Endothelial cell of hepatic sinusoid (primary cell): ENCODE measurements around the gene TM7SF2.

Experiments
- in situ Hi-C: cut with HindIII; loops from 2 replicates; pipeline ENCODE4 v1.10.0; 2017; ENCODE audit warnings: low sequenced_read_pairs

TM7SF2 gene

DNA sequence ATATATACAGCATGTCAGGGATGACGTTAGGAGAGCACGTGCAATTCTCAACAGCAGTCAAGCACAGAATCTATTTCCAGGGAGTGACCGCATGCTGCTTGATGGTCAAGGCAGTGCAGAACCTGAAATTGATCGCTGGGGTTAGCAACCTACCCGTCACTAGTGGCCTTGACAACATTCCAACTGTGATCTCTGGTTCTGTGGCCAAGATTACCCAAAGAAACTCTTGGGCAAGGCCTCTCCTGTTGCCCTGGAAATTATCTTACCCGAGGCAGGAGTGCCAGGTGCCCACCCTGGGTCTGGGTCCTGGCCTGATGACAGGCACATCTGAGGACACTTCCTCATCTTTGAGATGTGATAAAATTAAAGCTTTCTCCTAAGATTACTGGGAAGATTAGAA is 2.2 kb downstream of the TM7SF2 start:
- in situ Hi-C loops, result no loop called here

DNA sequence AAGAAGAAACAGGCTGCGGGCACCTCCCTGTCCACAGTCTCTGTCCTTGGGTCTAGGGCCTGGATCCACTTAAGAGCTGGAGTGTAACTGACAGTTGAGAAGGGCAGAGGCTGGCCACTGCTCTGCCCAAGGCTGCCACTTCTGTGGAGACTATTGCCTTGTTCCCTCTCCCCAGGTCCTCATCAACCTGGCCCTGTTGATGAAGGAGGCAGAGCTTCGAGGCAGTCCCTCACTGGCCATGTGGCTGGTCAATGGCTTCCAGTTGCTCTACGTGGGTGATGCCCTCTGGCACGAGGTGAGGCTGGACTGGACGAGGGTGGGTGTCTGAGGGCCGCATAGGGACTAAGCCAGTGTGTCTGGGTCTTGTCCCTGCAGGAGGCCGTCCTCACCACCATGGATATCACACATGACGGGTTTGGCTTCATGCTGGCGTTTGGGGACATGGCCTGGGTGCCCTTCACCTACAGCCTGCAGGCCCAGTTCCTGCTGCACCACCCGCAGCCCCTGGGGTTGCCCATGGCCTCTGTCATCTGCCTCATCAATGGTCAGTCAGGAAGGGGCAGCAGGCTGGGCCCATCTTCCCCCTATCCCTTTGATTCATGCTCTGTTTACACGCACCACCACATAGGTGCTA is 3.0 kb downstream of the TM7SF2 start:
- in situ Hi-C loops, result loop anchor here (5.0 kb wide), 1 partner anchor 98 kb away; no protein-coding TSS in a partner anchor

DNA sequence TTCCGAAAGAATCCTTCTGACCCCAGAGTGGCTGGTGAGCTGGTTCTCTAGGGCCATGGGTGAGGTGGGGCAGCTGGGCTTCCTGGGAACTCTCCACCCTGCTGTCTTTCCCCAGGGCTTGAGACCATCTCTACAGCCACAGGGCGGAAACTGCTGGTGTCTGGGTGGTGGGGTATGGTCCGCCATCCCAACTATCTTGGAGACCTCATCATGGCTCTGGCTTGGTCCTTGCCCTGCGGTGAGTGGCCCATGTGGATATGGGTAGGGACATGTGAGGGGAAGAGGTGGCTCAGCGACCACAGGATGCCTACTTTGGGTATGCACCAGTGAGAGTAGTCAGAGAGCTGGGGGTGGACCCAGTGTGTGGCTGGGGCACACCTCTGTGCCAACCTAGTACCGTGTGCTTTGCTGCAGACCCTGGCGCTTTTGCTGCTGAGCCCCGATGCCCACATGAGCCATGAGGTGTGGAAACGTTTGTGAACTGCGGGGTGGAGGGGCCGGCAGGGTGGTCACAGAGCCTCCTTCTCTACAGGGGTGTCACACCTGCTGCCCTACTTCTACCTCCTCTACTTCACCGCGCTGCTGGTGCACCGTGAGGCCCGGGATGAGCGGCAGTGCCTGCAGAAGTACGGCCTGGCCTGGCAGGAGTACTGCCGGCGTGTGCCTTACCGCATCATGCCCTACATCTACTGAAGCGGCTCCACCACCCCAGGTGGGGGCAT is 3.9 kb downstream of the TM7SF2 start:
- in situ Hi-C loops, result loop anchor here (5.0 kb wide), 1 partner anchor 97 kb away; no protein-coding TSS in a partner anchor

DNA sequence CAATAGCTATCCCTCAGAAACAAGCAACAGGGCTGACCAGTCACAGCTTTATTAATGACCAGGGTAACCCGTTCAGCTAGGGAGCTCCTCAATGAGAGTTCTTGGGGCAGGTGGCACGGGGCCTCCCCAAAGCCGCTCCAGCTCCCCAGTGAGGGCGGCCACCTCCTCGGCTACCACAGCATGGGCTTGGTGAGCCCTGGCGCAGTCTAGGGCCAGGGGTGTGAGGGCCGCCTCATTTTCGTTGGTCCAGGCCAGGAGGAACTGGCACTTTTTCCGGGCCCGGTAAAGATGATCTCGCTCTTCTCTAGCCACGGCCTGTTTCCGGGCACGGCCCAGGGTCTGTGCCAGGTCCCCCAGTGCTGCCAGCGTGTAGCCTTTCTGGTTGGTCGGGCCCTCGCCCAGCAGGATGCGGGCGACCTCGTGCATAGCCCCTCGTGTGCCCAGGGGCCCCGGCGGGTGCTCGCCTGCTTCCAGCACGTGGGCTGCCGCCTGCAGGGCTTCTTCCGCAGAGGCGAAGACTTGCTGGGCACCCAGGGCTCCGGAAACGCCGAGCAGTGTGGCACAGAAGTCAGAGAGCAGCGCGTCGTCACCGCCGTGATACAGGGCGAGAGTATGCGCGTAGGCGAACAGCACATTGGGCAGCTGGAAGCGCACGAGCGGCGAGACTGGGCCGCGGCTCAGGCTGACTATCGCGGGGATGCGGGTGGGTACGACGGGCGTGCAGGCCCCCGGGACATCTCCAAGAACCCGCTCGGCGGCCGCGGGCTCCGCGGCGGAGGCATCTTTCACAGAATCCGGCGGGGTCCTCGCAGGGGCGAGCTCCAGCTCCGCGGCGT is 4.9 kb downstream of the TM7SF2 start:
- in situ Hi-C loops, result loop anchor here (5.0 kb wide), 1 partner anchor 96 kb away; no protein-coding TSS in a partner anchor

DNA sequence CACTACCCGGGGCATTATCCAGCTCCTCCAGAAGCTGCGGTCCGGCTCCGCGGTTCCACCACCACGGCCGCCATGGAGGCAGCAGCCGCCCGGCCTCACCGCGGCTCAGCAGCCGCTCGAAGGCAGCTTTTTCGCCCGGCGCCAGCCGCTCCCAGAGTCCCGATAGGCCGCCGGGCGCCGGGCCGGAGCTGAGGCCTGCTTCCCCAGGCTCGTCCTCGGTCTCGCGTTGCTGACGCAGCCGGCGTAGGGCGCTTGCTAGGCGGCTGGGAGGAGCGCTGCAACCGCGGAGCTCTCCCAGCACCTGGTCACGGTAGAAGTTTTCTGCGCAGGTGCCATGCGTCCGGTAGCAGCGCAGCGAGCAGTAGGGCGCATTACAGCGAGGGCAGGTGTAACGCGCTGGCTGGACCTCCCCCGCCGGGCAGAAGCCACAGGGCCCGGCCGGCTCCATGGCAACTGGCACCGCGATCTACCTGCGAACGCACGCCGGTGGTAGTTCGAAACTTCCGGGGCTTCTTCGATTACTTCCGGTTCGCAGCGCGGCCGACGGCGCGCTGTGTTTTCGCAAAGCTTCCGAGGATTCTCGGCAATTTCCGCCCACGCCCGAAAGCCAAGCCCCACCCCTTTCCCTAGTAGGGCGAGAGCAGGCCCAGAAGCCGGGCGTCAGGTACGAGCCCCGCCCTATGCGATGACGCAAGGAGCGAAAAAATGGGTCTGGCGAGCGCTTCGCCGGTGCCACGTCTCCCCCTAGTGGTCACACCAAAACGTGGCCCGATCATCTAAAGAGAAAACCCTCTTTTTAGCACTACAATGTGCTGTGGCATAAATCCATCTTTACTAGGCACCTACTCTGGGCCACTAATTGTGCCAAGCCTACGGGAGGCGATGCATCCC is 5.8 kb downstream of the TM7SF2 start, which contains the start of gene ZNHIT2:
TSS of gene ZNHIT2 (minus strand) at position 496 of the 891 bp plus-strand sequence. CDS start at position 448, 48 bp downstream.
- in situ Hi-C loops, result loop anchor here (5.0 kb wide), 1 partner anchor 95 kb away; no protein-coding TSS in a partner anchor

DNA sequence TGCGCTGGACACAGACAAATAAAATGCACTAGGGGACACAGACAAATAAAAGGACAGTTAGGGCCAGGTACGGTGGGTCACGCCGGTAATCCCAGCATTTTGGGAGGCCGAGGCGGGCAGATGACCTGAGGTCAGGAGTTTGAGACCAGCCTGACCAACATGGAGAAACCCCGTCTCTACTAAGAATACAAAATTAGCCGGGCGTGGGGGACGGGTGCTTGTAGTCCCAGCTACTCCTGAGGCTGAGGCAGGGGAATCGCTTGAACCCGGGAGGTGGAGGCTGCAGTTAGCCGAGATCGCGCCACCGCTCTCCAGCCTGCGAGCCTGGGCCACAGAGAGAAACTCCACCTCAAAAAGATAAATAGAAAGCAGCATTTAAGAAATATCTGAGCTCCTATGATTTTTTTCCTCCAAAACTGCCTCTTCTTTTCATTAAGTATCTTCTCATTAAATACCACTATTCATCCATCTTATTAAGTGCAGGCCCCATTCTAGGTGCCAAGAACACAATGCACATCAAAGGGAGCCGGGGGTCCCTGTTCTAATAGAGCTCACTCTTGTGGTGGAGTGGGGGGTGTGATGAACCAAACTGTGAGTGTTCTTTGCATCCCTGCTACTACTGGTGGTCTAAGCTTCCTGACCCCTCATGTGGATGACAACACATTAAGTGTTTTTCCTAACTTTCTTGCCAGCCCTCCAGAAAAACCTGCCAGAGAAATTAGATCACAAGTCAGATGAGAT is 6.6 kb downstream of the TM7SF2 start:
- in situ Hi-C loops, result loop anchor here (5.0 kb wide), 1 partner anchor 94 kb away; no protein-coding TSS in a partner anchor

DNA sequence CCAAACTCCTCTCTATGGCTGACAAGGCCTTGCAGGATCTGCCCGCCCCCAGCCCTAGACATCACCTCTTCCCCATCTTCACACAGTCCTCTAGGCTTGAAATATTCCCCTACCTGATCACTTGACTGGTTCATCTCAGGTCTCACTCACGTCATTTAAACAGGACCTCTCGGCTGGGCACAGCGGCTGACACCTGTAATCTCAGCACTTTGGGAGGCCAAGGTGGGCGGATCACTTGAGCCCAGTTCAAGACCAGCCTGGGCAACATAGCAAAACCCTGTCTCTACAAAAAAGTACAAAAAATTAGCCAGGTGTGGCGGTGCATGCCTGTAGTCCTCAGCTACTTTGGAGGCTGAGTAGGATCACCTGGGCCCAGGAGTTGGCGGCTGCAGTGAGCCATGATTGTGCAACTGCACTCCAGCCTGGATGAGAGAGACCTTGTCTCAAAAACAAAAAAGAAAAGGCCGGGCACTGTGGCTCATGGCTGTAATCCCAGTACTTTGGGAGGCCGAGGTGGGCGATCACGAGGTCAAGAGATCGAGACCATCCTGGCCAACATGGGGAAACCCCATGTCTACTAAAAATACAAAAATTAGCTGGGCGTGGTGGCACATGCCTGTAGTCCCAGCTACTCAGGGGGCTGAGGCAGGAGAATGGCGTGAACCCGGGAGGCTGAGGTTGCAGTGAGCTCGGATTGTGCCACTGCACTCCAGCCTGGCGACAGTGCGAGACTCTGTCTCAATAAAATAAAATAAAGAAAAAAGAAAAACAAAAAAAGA is 7.4 kb downstream of the TM7SF2 start:
- in situ Hi-C loops, result loop anchor here (5.0 kb wide), 1 partner anchor 93 kb away; no protein-coding TSS in a partner anchor

DNA sequence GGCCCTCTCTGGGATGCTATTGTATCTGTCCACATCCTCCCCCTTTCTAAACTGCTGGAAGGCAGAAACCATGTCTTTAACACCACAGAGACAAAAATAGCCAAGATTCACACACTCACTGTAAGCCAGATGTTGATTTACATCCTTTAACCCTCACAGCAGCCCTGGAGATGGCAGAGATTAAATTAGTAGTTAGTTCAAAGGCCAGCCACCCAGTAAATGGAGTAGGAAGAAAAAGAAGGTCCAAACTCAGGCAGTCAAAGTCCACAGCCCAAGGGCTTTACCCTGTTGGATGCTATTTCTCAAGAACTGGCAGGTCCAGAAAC is 8.0 kb downstream of the TM7SF2 start:
- in situ Hi-C loops, result loop anchor here (5.0 kb wide), 1 partner anchor 93 kb away; no protein-coding TSS in a partner anchor

DNA sequence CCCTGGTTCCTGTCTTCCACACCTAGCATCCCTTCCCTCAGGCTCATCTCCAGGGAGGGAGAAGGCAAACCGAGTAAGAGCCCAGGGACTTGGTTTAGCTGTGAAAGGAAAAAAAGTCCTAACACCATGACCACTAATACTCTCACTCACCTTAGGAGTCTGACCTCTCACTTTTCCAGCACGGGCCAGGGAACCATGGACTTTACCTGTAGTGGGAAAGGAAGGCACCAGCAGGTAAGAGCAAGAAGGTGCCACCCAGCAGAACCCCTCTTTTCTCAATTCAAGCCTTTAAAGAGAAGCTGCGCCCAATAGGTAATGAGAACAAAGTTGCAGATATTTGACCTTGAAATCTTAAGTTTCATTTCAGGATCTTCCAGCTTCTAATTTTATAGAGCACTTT is 9.2 kb downstream of the TM7SF2 start:
- in situ Hi-C loops, result no loop called here

DNA sequence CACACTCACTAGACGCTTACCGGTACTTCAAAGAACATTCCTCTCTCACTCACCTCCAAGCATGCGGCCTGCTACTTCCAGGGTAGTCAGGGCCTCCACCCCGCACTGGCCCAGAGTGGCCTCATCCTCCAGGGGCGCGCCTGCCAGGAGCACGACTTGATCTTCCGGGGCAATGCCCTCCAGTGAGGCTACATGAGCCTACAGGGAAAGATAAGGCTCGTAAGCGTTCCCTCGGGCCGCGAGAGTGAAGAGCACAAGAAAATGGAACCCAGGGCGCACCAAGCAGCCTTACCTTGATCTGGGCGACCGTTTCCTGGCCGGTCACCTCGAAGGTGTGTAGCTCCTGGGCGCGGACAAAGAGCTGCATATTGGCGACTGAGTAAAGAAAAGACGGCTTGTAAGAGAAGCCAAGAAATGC is 9.8 kb downstream of the TM7SF2 start:
- in situ Hi-C loops, result no loop called here

DNA sequence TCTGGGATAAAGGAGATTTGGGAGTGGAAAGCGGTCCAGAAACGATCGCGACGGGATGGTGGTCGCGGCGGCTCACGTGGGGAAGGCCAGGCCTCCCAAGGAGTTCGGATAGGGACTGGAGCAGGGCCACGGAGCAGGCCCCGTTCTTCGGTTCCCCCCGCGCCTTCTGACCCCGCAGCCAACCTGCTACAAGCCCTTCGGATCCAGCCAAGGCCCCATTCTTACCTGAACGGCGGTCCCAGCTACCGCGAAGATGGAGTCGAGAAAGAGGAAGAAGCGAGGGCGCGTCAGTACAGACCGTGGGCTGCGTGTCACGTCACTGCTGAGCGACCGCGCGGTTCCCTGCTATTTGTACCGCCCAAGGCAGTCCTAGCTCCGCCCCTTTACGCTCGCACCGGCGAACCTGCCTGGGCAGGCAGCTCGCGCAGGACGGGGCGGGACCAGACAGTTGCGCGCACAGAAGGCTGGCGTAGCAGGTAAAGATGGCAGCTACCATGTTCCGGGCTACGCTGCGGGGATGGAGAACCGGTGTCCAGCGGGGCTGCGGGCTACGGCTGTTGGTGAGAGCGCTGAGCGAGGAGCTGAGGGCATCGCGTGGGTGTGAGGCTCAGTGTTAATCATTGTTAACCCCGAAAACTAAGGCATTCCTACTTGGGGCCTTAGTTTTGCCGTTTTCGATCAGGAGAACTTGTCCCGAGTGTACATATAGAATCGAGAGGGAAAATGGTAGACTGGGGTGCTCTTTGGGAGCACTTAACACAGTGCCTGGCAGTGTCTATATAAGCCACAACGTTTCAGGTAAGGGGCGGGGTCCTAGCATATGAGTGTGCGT is 10.4 kb downstream of the TM7SF2 start, which contains the start of the genes FAU and MRPL49:
TSS of gene FAU (minus strand) at position 270 of the 832 bp plus-strand sequence. CDS start 321 bp downstream, outside the sequence.
TSS of gene MRPL49 (plus strand) at position 457 of the 832 bp plus-strand sequence. CDS start at position 483, 26 bp downstream.
- in situ Hi-C loops, result no loop called here

DNA sequence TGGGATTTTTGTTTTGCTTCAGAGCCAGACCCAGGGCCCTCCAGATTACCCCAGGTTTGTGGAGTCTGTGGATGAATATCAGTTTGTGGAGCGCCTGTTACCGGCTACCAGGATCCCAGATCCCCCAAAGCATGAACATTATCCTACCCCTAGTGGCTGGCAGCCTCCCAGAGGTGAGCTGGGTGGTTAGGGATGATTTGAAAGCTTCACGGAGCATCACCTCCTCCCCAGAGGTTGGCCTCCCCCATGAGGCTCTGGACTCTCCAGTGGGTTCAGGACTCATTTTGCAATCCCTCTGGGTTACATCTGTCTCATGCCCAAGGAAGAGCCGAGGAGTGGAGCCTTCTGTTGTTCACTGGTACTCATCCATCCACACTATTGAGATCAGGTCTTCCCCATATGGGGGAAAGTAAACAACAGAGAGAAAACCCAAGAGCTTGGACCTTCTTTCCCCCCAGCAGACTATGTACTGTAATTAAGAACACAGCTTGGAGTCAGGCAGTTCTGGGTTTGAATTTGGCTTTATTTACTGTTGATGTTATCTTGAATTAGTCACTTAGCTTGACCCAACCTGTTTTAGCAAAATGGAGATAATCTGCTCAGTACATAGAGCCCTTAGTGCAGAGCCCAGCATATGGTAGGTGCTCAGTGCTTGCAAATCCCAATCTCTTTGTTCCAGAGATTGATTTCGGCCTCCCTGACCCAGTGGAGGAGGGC is 13.0 kb downstream of the TM7SF2 start:
- in situ Hi-C loops, result no loop called here

DNA sequence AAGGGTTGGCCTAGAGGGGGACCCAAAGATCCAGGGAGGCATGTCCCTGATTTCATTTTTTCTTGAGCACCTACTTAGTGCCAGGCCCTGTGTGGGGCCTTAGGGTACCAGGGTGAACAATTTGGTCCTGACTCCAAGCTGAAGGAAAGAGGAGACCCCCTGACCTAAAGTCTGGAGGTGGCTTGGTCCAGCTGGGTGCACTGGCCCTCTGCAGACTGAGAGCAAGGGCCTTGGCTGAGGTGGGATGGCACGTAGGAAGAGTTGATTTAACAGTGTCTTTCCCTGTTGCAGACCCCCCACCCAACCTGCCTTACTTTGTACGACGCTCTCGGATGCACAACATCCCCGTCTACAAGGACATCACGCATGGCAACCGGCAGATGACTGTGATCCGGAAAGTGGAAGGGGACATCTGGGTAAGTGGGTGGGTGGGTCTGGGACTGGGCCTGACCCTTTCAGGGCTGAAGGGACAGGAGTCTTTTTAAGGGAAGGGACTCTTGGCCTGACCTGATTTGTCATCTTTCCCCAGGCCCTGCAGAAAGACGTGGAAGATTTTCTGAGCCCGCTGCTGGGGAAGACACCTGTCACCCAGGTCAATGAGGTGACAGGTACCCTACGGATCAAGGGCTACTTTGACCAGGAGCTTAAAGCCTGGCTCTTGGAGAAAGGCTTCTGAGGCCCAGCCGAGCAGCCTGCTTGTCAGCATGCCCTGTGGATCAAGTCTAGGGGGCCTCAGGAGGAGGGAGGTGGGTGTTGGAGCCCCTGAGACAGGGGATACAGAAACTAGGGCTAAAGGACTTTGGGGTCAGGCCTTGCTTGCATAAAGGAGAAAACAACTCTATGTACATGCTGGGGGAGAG is 13.8 kb downstream of the TM7SF2 start:
- in situ Hi-C loops, result no loop called here

DNA sequence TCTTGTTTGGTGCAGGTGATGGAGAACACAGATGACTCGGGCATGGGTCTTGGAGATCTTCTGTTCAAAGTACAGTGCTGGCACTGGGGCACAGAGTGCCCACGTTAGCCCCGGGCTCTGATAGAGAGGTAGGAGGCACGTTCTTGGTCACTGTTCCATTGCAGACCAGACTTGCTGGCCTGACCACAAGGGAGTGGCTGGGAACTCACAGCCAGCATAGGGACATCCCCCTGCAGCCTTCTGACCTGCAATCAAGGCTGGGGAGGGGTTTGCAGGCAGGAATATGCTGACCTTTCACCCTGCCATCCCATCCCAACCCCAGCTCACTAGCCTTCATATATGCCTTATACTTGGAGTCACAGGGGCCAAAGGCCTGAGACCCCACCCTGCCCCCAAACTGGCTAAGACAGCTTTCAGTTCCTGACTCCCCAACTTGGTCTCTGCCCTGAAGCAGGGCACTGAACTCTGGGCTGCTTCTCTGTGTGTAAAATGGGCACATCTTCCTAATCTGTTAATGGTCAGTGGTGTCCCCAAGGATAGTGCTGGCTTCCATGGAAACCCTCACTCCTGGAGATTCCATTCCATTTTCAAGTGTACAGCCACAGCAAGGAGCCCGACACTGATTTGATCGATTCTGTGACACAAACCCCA is 15.1 kb downstream of the TM7SF2 start:
- in situ Hi-C loops, result no loop called here

DNA sequence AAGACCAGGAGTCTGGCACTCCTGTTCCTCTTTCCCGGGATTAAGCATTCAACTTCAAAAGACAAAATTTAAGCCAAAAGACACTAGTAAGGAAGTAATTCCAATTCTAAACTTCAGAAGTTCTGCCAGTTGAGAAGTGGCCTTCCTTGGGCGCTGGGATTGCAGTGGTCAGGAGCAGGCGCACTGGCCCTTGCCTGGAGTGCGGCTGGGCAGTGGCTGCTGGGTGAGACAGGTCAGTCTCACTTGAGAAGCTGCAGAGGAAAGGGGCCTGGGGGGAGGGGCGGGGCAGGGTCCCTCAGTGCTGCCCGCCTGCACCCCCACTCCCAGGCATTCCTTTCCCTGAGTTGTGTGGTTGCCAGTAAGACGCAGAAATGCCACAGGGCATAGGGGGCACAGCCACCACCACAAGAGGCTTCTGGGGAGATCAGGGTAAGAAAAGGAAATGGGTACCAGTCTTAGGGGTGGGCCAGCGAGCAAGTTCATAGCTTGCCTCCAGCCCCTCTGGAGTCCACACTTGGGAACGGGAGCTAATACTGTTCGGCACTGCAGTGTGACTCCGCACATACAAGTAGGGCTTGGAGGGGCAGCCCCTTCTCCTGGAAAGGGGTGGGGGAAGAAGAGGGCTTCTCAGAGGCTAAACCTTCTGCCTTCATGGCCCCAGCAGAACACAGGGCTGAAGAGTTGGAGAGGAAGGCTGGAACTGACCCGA is 16.0 kb downstream of the TM7SF2 start:
- in situ Hi-C loops, result no loop called here
